Measurements from ENCODE around the gene SDR39U1.

SDR39U1 gene

GRCh38 chr14:24430143-24430681 is 12.4 kb downstream of the SDR39U1 start:
- peak; percentile 43 to 57 for DNase-seq (ENCODE audit: extremely low read depth in 1 of 2, low read depth in 1 of 2)

GRCh38 chr14:24429395-24430142 is 13.0 kb downstream of the SDR39U1 start, which contains the start of the genes CBLN3 and KHNYN:
Gene CBLN3 (minus strand): TSS chr14:24429668. CDS start chr14:24429054, 614 bp downstream.
Gene KHNYN (plus strand): TSS chr14:24429954. CDS start chr14:24430731, 777 bp downstream.
- peak; percentile 78 to 85 for DNase-seq (ENCODE audit: extremely low read depth in 1 of 2, low read depth in 1 of 2)

- DNase-seq (ENCODE audit: extremely low read depth in 1 of 2, low read depth in 1 of 2) = no peak
Measured at GRCh38 chr14:24428628-24429394, 13.8 kb downstream of the SDR39U1 start.

GRCh38 chr14:24427537-24428508 is 14.8 kb downstream of the SDR39U1 start:
- DNase-seq (ENCODE audit: extremely low read depth in 1 of 2, low read depth in 1 of 2) = no peak

GRCh38 chr14:24426912-24427536 is 15.6 kb downstream of the SDR39U1 start:
- DNase-seq (ENCODE audit: extremely low read depth in 1 of 2, low read depth in 1 of 2) = no peak

- no peak for DNase-seq (ENCODE audit: extremely low read depth in 1 of 2, low read depth in 1 of 2)
Measured at GRCh38 chr14:24426150-24426911, 16.2 kb downstream of the SDR39U1 start.

GRCh38 chr14:24425704-24426103 is 16.9 kb downstream of the SDR39U1 start:
- DNase-seq (ENCODE audit: extremely low read depth in 1 of 2, low read depth in 1 of 2) = no peak

GRCh38 chr14:24422694-24423601 is 19.6 kb downstream of the SDR39U1 start:
- no peak for DNase-seq (ENCODE audit: extremely low read depth in 1 of 2, low read depth in 1 of 2)

GRCh38 chr14:24422261-24422660 is 20.3 kb downstream of the SDR39U1 start:
- DNase-seq (ENCODE audit: extremely low read depth in 1 of 2, low read depth in 1 of 2) = no peak

- no peak for DNase-seq (ENCODE audit: extremely low read depth in 1 of 2, low read depth in 1 of 2)
Measured at GRCh38 chr14:24418492-24418873, 24.1 kb downstream of the SDR39U1 start.

- DNase-seq (ENCODE audit: extremely low read depth in 1 of 2, low read depth in 1 of 2) = no peak
Measured at GRCh38 chr14:24417832-24418491, 24.6 kb downstream of the SDR39U1 start.

GRCh38 chr14:24416932-24417619 is 25.5 kb downstream of the SDR39U1 start:
- no peak for DNase-seq (ENCODE audit: extremely low read depth in 1 of 2, low read depth in 1 of 2)

GRCh38 chr14:24416254-24416931 is 26.2 kb downstream of the SDR39U1 start:
- DNase-seq (ENCODE audit: extremely low read depth in 1 of 2, low read depth in 1 of 2) = no peak

GRCh38 chr14:24415421-24416253 is 26.9 kb downstream of the SDR39U1 start:
- no peak for DNase-seq (ENCODE audit: extremely low read depth in 1 of 2, low read depth in 1 of 2)

GRCh38 chr14:24414732-24415420 is 27.7 kb downstream of the SDR39U1 start:
- DNase-seq (ENCODE audit: extremely low read depth in 1 of 2, low read depth in 1 of 2) = no peak
